AG10803 (cell line): ENCODE measurements around the gene INPP5J.
"Not testable (repeated sequence)": the region's sequence is repeated elsewhere in the genome, so short reads cannot be mapped to it uniquely, and the experiment has no call there.

Experiments
- DNase-seq: peaks from one replicate; pipeline ENCODE4 v3.0.0; 2010; ENCODE audit warnings: low read depth
- H3K4me3 ChIP-seq: 2 replicates; pipeline ENCODE4 v1.5.1; 2011; ENCODE audit warnings: mild to moderate bottlenecking, low read length, control low read depth
- CTCF ChIP-seq: conservative IDR thresholded peaks from 2 replicates; pipeline ENCODE4 v1.5.1; 2011; ENCODE audit warnings: mild to moderate bottlenecking, low read length, control low read depth, inconsistent platforms

The INPP5J gene

GRCh38 chr22:31095637-31096249 is 27.0 kb upstream of the INPP5J start:
- H3K4me3 ChIP-seq = no peak overlapping the region
- DNase-seq = no peak
- no peak for TF ChIP-seq CTCF

GRCh38 chr22:31096657-31097279 is 26.0 kb upstream of the INPP5J start:
- DNase-seq = no peak
- H3K4me3 ChIP-seq = no peak overlapping the region
- no peak for TF ChIP-seq CTCF

- H3K4me3 ChIP-seq, DNase-seq: not testable (repeated sequence)
These were observed 25.2 kb upstream of the INPP5J start for GRCh38 chr22:31097539-31097938.

GRCh38 chr22:31097941-31098631 is 24.7 kb upstream of the INPP5J start:
- no peak for DNase-seq
- no peak for TF ChIP-seq CTCF
- H3K4me3 ChIP-seq = no peak overlapping the region

GRCh38 chr22:31098632-31099110 is 24.1 kb upstream of the INPP5J start:
- no peak for TF ChIP-seq CTCF
- H3K4me3 ChIP-seq = no peak overlapping the region
- DNase-seq = no peak

- no peak for TF ChIP-seq CTCF
- DNase-seq = no peak
- H3K4me3 ChIP-seq = no peak overlapping the region
These were observed 23.4 kb upstream of the INPP5J start for GRCh38 chr22:31099386-31099785.

GRCh38 chr22:31099841-31100761 is 22.7 kb upstream of the INPP5J start:
- no peak for DNase-seq
- H3K4me3 ChIP-seq = no peak overlapping the region
- no peak for TF ChIP-seq CTCF
